B cell (primary cell): ENCODE measurements around the gene CTBP2. TPM values are rescaled to one million over a fixed set of nuclear protein-coding genes. Genes with fewer than 3 reads are reported as not detected.
A peak's percentile ranks its signal among the peaks of the same experiment; 100 is the strongest.

Experiments used
- ATAC-seq: fragments of 200-7000 bp; cut with Tn5 transposase; one replicate; pipeline ENCODE4 v1.10.0; 2021; ENCODE audit warnings: low read depth, mild to moderate bottlenecking, moderate number of reproducible peaks, moderate library complexity
- CTCF ChIA-PET: fragments of 350-600 bp; sonication (Branson Sonifier 250); formaldehyde crosslinking; loops from one replicate; lab custom pipeline; 2021; ENCODE audit warnings: antibody characterized with exemption, inconsistent platforms; lab: Charles Lee
- POLR2A ChIA-PET: fragments of 350-600 bp; sonication (Branson Sonifier 250); formaldehyde crosslinking; loops from one replicate; lab custom pipeline; 2021; ENCODE audit warnings: antibody characterized with exemption; lab: Charles Lee
- DNase-seq: peaks from one replicate; pipeline ENCODE4 v3.0.0; 2013
- H2AFZ ChIP-seq: 2 replicates; pipeline ENCODE4 v1.6.1; 2012; ENCODE audit warnings: mild to moderate bottlenecking, low read depth, low read length; ENCODE audit not compliant: insufficient read depth, poor library complexity, severe bottlenecking
- H3K27ac ChIP-seq, 2 donors: 1 replicate in 1 of 2; 2 replicates in 1 of 2; pipeline ENCODE4 v1.5.1; 2012 to 2013; ENCODE audit warnings: low read length in 2 of 2, mild to moderate bottlenecking in 2 of 2, moderate library complexity in 1 of 2
- H3K27me3 ChIP-seq, 4 experiments: fragments of 200-600 bp in 1 of 4; sonication (generic) in 1 of 4; replicated peaks in 1 of 4; 1 replicate in 2 of 4; 2 replicates in 2 of 4; pipeline versions ENCODE4 v1.6.1 to v1.7.0; 2013 to 2016; ENCODE audit warnings: low read length in 3 of 4, mild to moderate bottlenecking in 2 of 4, mixed read lengths in 1 of 4, moderate library complexity in 1 of 4; ENCODE audit not compliant: insufficient read depth in 4 of 4, control insufficient read depth in 3 of 4; ENCODE audit errors: control extremely low read depth in 1 of 4
- H3K36me3 ChIP-seq, 2 experiments: replicated peaks in 1 of 2; 1 replicate in 1 of 2; 2 replicates in 1 of 2; pipeline versions ENCODE4 v1.6.1 to v1.7.1; 2013; ENCODE audit warnings: low read length in 1 of 2; ENCODE audit not compliant: insufficient read depth in 2 of 2, control insufficient read depth in 1 of 2; ENCODE audit errors: control extremely low read depth in 1 of 2, extremely low read depth in 1 of 2
- H3K4me1 ChIP-seq, 2 donors: fragments of 200-600 bp in 1 of 2; sonication (generic) in 1 of 2; 1 replicate in 1 of 2; 2 replicates in 1 of 2; pipeline versions ENCODE4 v1.5.1 to v1.6.1; 2013 to 2017; ENCODE audit warnings: low read length in 2 of 2; ENCODE audit not compliant: control insufficient read depth in 2 of 2, insufficient read depth in 2 of 2
- H3K4me2 ChIP-seq: replicated peaks from 2 replicates; pipeline ENCODE3; 2012; ENCODE audit warnings: mild to moderate bottlenecking, low read depth, low read length; ENCODE audit not compliant: poor library complexity, severe bottlenecking
- H3K4me3 ChIP-seq, 5 experiments: fragments of 200-600 bp in 1 of 5; sonication (generic) in 1 of 5; 1 replicate in 3 of 5; 2 replicates in 2 of 5; pipeline versions ENCODE4 v1.5.1 to v1.7.0; 2011 to 2016; ENCODE audit warnings: low read length in 4 of 5, mild to moderate bottlenecking in 4 of 5, low read depth in 2 of 5, control low read depth in 1 of 5, moderate library complexity in 1 of 5; ENCODE audit not compliant: insufficient read depth in 1 of 5; ENCODE audit errors: control extremely low read depth in 1 of 5, extremely low read depth in 1 of 5
- H3K79me2 ChIP-seq: fragments of 200-600 bp; sonication (generic); one replicate; pipeline ENCODE4 v1.6.0; 2016; ENCODE audit warnings: low read length; ENCODE audit not compliant: control insufficient read depth, insufficient read depth
- H3K9ac ChIP-seq: fragments of 200-600 bp; sonication (generic); 2 replicates; pipeline ENCODE4 v1.6.1; 2017; ENCODE audit warnings: mild to moderate bottlenecking, low read length, moderate library complexity
- H3K9me3 ChIP-seq, 3 donors: one replicate each; pipeline versions ENCODE4 v1.6.1 to v1.7.1; 2013; ENCODE audit warnings: low read length in 2 of 3; ENCODE audit not compliant: control insufficient read depth in 2 of 3, insufficient read depth in 1 of 3; ENCODE audit errors: control extremely low read depth in 1 of 3
- H4K20me1 ChIP-seq: 2 replicates; pipeline ENCODE4 v1.6.0; 2012; ENCODE audit warnings: mild to moderate bottlenecking, low read length; ENCODE audit not compliant: insufficient read depth, control insufficient read depth, poor library complexity, severe bottlenecking
- H3K27ac Mint-ChIP-seq: one replicate; pipeline ENCODE4 v1.8.0; 2021; ENCODE audit warnings: mixed read lengths
- H3K27me3 Mint-ChIP-seq: one replicate; pipeline ENCODE4 v1.8.0; 2021; ENCODE audit warnings: mixed read lengths
- H3K4me1 Mint-ChIP-seq: one replicate; pipeline ENCODE4 v1.8.0; 2021; ENCODE audit warnings: mixed read lengths
- H3K4me3 Mint-ChIP-seq: one replicate; pipeline ENCODE4 v1.8.0; 2021; ENCODE audit warnings: mixed read lengths
- H3K9me3 Mint-ChIP-seq: one replicate; pipeline ENCODE4 v1.8.0; 2022; ENCODE audit warnings: mixed read lengths; ENCODE audit not compliant: insufficient read depth
- CTCF ChIP-seq: fragments of 200-600 bp; IDR thresholded peaks from one replicate; pipeline ENCODE4 v1.8.0; 2022; ENCODE audit warnings: antibody characterized with exemption, mild to moderate bottlenecking
- EZH2 ChIP-seq: IDR thresholded peaks from 2 replicates; pipeline ENCODE4 v1.6.1; 2012; ENCODE audit warnings: borderline replicate concordance, low read depth, mild to moderate bottlenecking, moderate library complexity, low read length; ENCODE audit not compliant: insufficient read depth, poor library complexity, severe bottlenecking
- WGBS: methylation state at CpG from one replicate; pipeline ENCODE4 v1.1.5; 2013; ENCODE audit warnings: missing lambda C conversion rate; ENCODE audit not compliant: insufficient coverage; 5-methylcytosine and 5-hydroxymethylcytosine counted together
- intact Hi-C: fragments of 100-400 bp; cut with micrococcal nuclease; formaldehyde crosslinking; loops from one replicate; pipeline ENCODE4 v1.10.0; 2022
- polyA plus RNA-seq: library from polyadenylated mRNA; depleted of rRNA; stranded (reverse); fragments of >200 nt; gene quantifications from 2 replicates; pipeline ENCODE4 v1.2.3, GENCODE V29; 2012
- total RNA-seq, 2 donors: library from RNA; stranded (reverse); fragments of 120-200 nt in 1 of 2; gene quantifications; 1 replicate in 1 of 2; 2 replicates in 1 of 2; pipeline versions ENCODE4 v1.2.3 to v1.2.4, GENCODE V29; 2013 to 2022

CTBP2 gene
- total and polyA plus RNA-seq, 2 donors (not counting 1 experiment from before 2014, with no cell fraction given), result 0.39 to 0.85 TPM

GRCh38 chr10:125076891-125077541 lies 83.3 kb downstream of the CTBP2 start:
- Histone ChIP-seq H3K4me1 (no peaks in the 10 kb centered on the region), H2AFZ (no peak overlapping the region), H4K20me1 (no peaks in the 10 kb centered on the region), H3K79me2 (no peaks in the 10 kb centered on the region), H3K9ac (no peak overlapping the region), H3K4me3 (no peak overlapping the region), H3K4me2 (no peak overlapping the region), H3K9me3 (peaks cover 0 to 28% (median 0%) of the 10 kb centered on the region in 3 donors), H3K36me3 (no peaks in the 10 kb centered on the region), H3K27me3 (peaks cover 0 to 57% (median 22%) of the 10 kb centered on the region in 4 experiments), H3K27ac (no peak overlapping the region)
- WGBS, result 100% methylated on average over 5 of the region's 14 CpGs
- Mint-ChIP-seq H3K27ac (no peak overlapping the region), H3K9me3 (peaks cover 3% of the 10 kb centered on the region), H3K4me3 (no peak overlapping the region), H3K27me3 (peaks cover 66% of the 10 kb centered on the region), H3K4me1 (no peaks in the 10 kb centered on the region)
- no peak for ATAC-seq
- ChIA-PET CTCF (no interaction called here), POLR2A (no interaction called here)
- DNase-seq, result no peak
- no peak for TF ChIP-seq CTCF
- TF ChIP-seq EZH2, result no peak
- intact Hi-C loops, result no loop called here

GRCh38 chr10:125076121-125076825 lies 84.1 kb downstream of the CTBP2 start:
- ChIA-PET POLR2A (no interaction called here), CTCF (interaction anchor here (1.1 kb wide), 1 partner anchor 11 kb away, joined by 3 read pairs; no protein-coding TSS in a partner anchor)
- Mint-ChIP-seq H3K4me1 (no peaks in the 10 kb centered on the region), H3K9me3 (peaks cover 3% of the 10 kb centered on the region), H3K4me3 (no peak overlapping the region), H3K27ac (peak overlapping the region; percentile 22), H3K27me3 (peaks cover 68% of the 10 kb centered on the region)
- ATAC-seq (no peak), DNase-seq (no peak)
- H4K20me1 ChIP-seq, result no peaks in the 10 kb centered on the region
- intact Hi-C loops, result no loop called here
- H2AFZ ChIP-seq, result no peak overlapping the region
- no peak overlapping the region for H3K4me2 ChIP-seq
- no peak overlapping the region for H3K27ac ChIP-seq
- WGBS, result 93% methylated on average over 14 of the region's 15 CpGs
- H3K4me1 ChIP-seq, result no peaks in the 10 kb centered on the region
- H3K9me3 ChIP-seq, result peaks cover 0 to 33% (median 0%) of the 10 kb centered on the region in 3 donors
- no peak overlapping the region for H3K4me3 ChIP-seq
- TF ChIP-seq CTCF (no peak), EZH2 (no peak)
- no peak overlapping the region for H3K9ac ChIP-seq
- no peaks in the 10 kb centered on the region for H3K79me2 ChIP-seq
- peaks cover 0 to 64% (median 26%) of the 10 kb centered on the region in 4 experiments for H3K27me3 ChIP-seq
- no peaks in the 10 kb centered on the region for H3K36me3 ChIP-seq
